Measurements from ENCODE around the gene STK35. TPM values are rescaled to one million over a fixed set of nuclear protein-coding genes. Genes with fewer than 3 reads are reported as not detected.

Gene STK35
- total and polyA plus RNA-seq, 2 experiments from 2014 or later, result 14.2 to 59.7 TPM

DNA sequence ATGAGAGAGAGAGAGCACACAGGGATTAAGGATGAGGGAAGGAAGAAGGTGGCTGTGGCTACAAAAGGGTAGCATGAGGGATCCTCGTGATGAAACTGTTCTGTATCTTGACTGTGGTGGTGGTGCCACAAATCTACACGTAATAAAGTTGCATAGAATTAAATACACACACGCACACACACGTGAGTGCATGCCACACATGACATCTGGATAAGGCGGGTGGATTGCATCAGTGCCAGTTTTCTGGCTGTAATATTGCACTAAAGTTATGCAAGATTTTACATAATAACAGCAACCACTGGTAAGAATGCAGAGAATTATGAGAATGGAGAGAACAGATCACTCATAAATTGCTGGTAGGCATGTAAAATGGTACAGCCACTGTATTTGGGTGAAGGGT lies 16.9 kb upstream of the STK35 start (continued):
- TF ChIP-seq, protein P1, sequence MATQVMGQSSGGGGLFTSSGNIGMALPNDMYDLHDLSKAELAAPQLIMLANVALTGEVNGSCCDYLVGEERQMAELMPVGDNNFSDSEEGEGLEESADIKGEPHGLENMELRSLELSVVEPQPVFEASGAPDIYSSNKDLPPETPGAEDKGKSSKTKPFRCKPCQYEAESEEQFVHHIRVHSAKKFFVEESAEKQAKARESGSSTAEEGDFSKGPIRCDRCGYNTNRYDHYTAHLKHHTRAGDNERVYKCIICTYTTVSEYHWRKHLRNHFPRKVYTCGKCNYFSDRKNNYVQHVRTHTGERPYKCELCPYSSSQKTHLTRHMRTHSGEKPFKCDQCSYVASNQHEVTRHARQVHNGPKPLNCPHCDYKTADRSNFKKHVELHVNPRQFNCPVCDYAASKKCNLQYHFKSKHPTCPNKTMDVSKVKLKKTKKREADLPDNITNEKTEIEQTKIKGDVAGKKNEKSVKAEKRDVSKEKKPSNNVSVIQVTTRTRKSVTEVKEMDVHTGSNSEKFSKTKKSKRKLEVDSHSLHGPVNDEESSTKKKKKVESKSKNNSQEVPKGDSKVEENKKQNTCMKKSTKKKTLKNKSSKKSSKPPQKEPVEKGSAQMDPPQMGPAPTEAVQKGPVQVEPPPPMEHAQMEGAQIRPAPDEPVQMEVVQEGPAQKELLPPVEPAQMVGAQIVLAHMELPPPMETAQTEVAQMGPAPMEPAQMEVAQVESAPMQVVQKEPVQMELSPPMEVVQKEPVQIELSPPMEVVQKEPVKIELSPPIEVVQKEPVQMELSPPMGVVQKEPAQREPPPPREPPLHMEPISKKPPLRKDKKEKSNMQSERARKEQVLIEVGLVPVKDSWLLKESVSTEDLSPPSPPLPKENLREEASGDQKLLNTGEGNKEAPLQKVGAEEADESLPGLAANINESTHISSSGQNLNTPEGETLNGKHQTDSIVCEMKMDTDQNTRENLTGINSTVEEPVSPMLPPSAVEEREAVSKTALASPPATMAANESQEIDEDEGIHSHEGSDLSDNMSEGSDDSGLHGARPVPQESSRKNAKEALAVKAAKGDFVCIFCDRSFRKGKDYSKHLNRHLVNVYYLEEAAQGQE (IDR thresholded peaks at IDR 0.05; ENCODE audit: unreplicated experiment), result no peak
- TF ChIP-seq, protein P2, sequence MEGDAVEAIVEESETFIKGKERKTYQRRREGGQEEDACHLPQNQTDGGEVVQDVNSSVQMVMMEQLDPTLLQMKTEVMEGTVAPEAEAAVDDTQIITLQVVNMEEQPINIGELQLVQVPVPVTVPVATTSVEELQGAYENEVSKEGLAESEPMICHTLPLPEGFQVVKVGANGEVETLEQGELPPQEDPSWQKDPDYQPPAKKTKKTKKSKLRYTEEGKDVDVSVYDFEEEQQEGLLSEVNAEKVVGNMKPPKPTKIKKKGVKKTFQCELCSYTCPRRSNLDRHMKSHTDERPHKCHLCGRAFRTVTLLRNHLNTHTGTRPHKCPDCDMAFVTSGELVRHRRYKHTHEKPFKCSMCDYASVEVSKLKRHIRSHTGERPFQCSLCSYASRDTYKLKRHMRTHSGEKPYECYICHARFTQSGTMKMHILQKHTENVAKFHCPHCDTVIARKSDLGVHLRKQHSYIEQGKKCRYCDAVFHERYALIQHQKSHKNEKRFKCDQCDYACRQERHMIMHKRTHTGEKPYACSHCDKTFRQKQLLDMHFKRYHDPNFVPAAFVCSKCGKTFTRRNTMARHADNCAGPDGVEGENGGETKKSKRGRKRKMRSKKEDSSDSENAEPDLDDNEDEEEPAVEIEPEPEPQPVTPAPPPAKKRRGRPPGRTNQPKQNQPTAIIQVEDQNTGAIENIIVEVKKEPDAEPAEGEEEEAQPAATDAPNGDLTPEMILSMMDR (conservative IDR thresholded peaks at IDR 0.05; ENCODE audit: low read depth in 2 of 2), result no peak
- no peak for TF ChIP-seq ZNF114 (CRISPR knock-in tag; IDR thresholded peaks at IDR 0.05)

DNA sequence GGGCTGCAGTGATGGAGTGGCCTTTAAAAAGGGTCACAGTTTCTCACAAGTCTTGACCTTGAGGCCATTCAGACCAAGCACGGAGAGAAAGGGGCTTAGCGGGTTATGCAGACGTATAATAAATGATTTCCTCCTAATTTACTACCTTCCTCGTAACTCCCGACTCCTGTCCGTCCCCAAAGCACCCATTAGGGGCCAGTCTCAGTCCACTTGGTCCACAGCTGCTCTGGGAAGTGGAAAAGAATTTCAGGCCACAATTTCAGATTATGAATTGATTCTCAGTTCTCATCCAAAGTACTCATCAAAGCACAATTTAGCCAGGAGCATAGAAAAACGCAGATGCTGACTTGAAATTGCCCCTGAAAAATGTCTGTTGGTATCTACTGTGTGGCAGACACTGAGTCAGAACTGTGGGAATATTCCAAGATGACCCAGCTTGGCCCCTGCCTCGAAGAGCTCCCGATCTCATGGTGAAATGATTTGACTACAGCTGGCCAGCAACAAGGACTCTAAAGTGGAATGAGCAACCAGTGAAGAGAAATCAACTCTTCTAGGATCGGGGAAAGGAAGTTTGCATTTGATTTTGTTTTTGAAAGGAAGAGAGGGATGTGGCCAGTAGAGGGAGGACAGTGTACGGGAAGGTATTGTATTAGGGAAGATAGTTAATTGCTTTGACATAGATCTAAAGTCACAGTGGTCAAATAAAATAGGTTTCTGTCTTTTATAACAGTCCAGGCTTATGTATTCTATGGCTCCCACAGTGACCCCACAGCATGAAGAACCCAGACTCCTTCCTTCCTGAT lies 15.2 kb upstream of the STK35 start:
- ATAC-seq (no peak), DNase-seq (ENCODE audit: low spot score) (no peak)
- Histone ChIP-seq H3K36me3 (ENCODE audit: insufficient read depth) (no peaks in the 10 kb centered on the region), H3K4me1 (ENCODE audit: insufficient read depth) (peaks cover 15% of the 10 kb centered on the region), H3K79me2 (replicated peaks; ENCODE audit: insufficient read depth) (no peaks in the 10 kb centered on the region), H3K27ac (ENCODE audit: low read depth) (no peak overlapping the region), H3K4me3 (no peak overlapping the region), H3F3A (replicated peaks; ENCODE audit: low read depth) (no peaks in the 10 kb centered on the region), H3K9me2 (ENCODE audit: insufficient read depth) (no peaks in the 10 kb centered on the region), H3K27me3 (ENCODE audit: insufficient read depth) (no peaks in the 10 kb centered on the region), H3K4me2 (no peak overlapping the region), H4K20me1 (replicated peaks; ENCODE audit: insufficient read depth) (no peaks in the 10 kb centered on the region), H2AFZ (peak overlapping the region; percentile 96)
- peaks cover 23% of the 10 kb centered on the region for H3K4me1 Mint-ChIP-seq
- TF ChIP-seq, protein P3, sequence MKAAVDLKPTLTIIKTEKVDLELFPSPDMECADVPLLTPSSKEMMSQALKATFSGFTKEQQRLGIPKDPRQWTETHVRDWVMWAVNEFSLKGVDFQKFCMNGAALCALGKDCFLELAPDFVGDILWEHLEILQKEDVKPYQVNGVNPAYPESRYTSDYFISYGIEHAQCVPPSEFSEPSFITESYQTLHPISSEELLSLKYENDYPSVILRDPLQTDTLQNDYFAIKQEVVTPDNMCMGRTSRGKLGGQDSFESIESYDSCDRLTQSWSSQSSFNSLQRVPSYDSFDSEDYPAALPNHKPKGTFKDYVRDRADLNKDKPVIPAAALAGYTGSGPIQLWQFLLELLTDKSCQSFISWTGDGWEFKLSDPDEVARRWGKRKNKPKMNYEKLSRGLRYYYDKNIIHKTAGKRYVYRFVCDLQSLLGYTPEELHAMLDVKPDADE (IDR thresholded peaks at IDR 0.05), result no peak
- TF ChIP-seq, protein P2 (conservative IDR thresholded peaks at IDR 0.05; ENCODE audit: low read depth in 2 of 2), result peak in 1 of 2 experiments; percentile 25; a peak in 1 of 4 replicates
- no peaks in the 10 kb centered on the region for H3K9me3 Mint-ChIP-seq
- no peaks in the 10 kb centered on the region for H3K36me3 Mint-ChIP-seq (ENCODE audit: low read depth)
- no peak overlapping the region for H3K4me3 Mint-ChIP-seq
- peaks cover 3% of the 10 kb centered on the region for H3K27me3 Mint-ChIP-seq (ENCODE audit: insufficient read depth, low read depth, poor library complexity)
- H3K27ac Mint-ChIP-seq, result peak overlapping the region; percentile 1; the same call in 1 of the 2 replicates
